GM12891 (cell line): Measurements from ENCODE around the gene DUT.

Experiments used
- PAX5 ChIP-seq: IDR thresholded peaks from 2 replicates; pipeline ENCODE4 v1.6.1; 2011; ENCODE audit warnings: low read length, moderate library complexity, mild to moderate bottlenecking; ENCODE audit not compliant: insufficient read depth, severe bottlenecking
- POLR2A ChIP-seq: IDR thresholded peaks from 2 replicates; pipeline ENCODE4 v1.6.1; 2011; ENCODE audit warnings: low read depth, low read length, control low read depth
- POLR2AphosphoS5 ChIP-seq: IDR thresholded peaks from 2 replicates; pipeline ENCODE4 v1.6.1; 2011; ENCODE audit warnings: low read depth, low read length, control low read depth
- SPI1 ChIP-seq: IDR thresholded peaks from 2 replicates; pipeline ENCODE4 v1.6.1; 2011; ENCODE audit warnings: low read depth, low read length, control low read depth
- TAF1 ChIP-seq: IDR thresholded peaks from 2 replicates; pipeline ENCODE4 v1.6.1; 2011; ENCODE audit warnings: low read depth, low read length, control low read depth

DNA sequence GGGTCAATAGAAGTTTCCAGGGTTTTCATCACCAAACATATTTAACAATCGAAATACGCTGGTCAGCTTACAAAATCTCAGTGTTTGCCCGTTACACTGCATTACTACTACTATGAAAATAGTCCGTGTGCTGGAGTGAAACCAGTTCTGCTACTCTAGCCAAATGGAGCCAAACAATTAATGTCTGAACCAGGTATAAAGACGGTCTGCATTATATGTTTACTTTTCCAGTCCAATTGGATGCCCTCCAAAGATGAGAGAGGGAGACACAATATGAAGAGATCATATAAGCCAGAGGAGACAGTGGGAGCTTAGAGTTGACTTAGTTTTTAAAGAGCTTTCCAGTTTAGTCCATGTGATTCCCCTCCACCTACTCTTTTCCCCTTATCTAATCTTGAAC is 6.3 kb upstream of the DUT start:
- TF ChIP-seq TAF1 (no peak), POLR2A (no peak), SPI1 (no peak), POLR2AphosphoS5 (no peak), PAX5 (no peak)
